ENCODE data around the gene RPAP2.
"Not testable (repeated sequence)": the region's sequence is repeated elsewhere in the genome, so short reads cannot be mapped to it uniquely, and the experiment has no call there.

RPAP2 gene

DNA sequence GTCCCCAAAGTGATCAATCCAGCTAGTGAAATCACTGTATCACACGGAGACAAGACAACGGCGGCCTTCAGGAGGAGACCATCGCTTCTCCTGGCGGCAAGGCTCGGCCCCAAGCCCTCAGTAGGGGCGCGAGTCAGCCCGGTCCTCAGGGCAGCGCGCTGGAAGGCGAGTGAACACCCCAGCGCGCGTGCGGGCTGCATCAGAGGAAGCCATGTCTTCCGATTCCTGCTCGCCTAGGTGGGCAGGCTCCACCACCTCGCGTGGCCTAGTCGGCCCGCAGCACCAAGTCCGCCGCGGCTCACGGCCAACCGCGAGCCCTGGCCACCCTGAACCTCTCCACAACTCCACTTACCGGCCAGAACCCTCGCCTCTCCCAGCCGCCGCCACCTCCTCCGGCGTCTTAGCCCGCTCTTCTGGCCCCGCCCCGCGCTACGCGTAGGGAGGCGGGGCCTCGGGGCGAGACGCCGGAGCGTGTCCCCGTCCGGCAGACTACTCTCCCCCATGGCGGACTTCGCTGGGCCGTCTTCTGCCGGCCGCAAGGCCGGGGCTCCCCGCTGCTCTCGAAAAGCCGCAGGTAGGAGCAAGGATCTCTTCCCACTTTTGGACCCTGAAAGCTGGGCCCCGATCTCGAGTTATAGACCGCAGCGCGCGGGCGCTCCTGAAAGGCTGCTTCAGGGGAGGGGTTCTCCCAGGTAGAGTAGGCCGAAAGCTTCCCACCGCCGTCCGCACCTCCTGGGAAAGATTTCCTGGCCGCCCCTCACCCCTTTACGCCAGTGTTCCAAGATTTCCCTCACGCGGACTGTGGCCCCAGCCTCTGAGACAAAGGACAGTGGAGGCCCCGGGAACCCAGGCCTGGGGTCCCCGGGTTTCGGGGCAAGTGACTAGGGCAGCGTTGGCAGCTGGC lies at the start of gene RPAP2, which contains the start of gene GLMN:
Gene RPAP2, plus strand, starts transcription at position 487 of the 904 bp plus-strand sequence. Its CDS starts 15 bp downstream, at position 502.
Gene GLMN, minus strand, starts transcription at position 415 of the 904 bp plus-strand sequence. CDS start 988 bp downstream, outside the sequence.
- peak; percentile 6 for DNase-seq

DNA sequence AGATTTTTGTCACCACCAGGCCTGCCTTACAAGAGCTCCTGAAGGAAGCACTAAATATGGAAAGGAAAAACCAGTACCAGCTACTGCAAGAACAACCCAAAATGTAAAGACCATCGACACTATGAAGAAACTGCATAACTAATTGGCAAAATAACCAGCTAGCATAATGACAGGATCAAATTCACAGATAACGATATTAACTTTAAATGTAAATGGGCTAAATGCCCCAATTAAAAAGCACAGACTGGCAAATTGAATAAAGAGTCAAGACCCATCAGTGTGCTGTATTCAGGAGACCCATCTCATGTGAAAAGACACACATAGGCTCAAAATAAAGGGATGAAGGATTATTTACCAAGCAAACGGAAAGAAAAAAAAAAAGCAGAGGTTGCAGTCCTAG lies 44.1 kb upstream of the RPAP2 start:
- DNase-seq: not testable (repeated sequence)

DNA sequence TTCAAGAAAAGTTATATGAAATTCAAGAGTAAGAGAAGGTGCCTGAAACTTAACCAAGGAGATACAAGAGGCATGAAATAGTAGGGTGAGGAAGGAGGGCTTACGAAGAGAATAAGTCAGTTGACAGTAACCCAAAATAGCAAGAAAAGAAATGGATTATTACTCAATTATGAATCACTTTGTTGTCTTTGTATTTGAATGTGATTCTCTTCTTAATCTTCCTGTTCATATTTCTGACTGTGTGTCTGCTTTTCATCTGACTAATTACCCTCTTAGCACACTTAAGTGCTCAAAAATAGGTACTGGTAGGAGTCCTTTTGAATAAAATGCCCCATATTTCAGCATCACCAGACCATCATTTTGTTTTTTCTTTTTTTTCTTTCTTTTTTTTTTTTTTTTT lies 39.5 kb upstream of the RPAP2 start:
- DNase-seq: no peak

DNA sequence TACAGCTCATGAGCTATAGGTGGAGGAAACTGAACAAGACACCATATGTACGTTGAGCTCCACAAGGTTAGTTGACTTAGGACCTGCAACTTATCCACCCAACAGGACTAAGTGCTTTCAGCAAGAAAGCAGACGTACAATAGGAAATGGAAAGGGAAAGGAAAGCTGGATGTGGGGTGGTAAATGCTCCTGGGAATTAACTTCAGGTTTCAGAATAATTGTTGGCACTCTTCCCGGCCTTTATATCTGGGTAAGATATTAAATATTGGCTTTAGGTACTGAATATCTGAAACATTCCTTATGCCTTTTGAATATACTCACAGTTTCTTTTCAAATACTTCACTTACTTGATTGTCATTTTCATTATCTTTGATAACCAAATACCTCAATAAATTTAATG lies 36.3 kb upstream of the RPAP2 start:
- no peak for DNase-seq

DNA sequence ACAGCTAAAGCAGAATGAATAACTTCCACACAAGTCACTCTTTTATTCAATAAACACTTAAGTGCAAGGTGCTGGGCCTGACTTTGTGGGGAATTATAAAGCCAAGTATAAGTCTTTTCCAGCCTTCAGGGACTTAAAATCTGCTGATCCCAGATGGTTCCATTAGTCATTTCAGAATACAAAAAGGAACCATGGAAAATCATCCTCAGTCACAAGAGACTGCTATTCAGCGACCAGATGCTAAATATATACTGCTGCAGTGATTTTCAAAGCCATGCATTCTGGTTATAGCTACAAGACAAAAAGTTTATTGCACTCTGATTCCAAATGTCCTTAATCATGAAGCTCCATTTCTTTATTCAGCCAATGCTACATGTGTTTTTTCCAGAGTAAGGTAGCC lies 25.8 kb upstream of the RPAP2 start:
- DNase-seq: no peak

DNA sequence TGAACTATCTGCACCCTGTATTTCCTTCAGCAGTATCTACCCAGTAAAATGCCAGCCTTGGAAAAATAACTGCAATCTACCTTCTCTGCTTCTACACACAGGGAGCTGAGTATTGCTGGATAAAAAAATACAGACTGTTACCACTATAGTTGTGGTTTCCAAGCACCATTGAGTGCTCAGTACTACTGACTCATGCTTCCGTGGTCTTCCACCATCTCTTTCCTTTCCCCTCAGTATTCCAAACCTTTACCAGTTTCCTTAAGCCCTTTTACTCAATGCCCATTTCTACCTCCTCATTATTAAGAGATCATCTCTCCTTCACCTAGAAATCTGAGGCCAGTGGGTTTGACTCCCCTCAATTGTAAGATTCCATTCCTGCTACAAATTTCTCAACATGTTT lies 23.9 kb upstream of the RPAP2 start:
- DNase-seq: no peak

DNA sequence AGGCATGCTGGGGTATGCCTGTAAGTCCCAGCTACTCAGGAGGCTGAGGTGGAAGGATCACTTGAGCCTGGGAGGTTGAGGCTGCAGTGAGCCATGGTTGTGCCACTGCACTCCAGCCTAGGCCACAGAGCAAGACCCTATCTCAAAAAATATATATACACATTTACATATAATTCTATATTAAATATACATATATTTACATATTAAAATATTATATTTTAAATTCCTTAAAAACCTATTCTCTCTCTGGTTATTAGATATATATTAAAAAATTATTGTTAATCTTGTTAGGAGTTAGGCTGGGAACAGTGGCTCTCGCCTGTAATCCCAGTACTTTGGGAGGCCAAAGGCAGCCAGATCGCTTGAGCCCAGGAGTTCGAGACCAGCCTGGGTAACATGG lies 22.8 kb upstream of the RPAP2 start:
- DNase-seq: no peak

DNA sequence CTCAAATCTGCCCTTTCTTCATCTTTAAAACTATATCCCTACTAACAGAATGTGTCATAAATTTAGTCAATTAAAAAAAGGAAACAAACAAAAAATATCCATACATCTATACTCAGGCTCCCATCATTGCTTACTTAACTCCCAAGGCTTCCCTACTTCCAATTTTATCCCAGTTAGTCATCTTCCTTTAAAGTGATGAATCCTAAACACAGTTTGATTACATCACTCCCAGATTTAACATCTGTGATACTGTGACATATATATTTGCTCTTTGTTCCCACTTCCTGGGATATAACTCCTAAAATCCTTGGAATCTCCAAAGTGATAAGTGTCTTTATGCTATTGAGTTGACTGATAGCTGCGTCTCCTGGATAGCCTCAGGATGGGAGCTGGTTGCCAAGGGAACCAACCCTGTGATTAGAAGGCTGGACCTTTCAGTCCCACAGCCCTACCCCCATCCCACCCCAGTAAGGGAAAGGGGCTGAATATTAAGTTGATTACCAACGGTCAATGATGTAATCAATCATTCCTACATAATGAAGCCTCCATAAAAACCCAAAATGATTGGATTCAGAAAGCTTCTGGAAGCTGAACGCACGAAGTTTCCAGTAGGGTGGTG lies 21.6 kb upstream of the RPAP2 start:
- no peak for DNase-seq

DNA sequence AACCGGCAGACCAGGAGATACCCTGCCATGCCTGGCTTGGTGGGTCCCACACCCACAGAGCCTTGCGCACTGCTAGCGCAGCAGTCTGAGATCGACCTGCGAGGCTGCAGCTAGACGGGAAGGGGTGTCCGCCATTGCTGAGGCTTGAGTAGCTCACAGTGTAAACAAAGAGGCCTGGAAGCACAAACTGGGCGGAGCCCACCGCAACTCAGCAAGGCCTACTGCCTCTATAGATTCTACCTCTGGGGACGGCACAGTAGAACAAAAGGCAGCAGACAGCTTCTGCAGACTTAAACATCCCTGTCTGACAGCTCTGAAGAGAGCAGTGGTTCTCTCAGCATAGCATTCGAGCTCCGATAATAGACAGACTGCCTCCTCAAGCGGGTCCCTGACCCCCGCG lies 19.1 kb upstream of the RPAP2 start:
- DNase-seq: not testable (repeated sequence)

DNA sequence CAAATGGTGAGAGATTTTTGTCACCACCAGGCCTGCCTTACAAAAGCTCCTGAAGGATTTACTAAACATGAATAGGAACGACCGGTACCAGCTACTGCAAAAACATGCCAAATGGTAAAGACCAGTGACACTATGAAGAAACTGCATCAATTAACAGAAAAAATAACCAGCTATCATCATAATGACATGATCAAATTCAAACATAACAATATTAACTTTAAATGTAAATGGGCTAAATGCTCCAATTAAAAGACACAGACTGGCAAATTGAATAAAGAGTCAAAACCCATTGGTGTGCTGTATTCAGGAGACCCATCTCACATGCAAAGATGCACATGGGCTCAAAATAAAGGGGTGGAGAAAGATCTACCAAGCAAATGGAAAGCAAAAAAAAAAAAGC lies 17.4 kb upstream of the RPAP2 start:
- DNase-seq: not testable (repeated sequence)

DNA sequence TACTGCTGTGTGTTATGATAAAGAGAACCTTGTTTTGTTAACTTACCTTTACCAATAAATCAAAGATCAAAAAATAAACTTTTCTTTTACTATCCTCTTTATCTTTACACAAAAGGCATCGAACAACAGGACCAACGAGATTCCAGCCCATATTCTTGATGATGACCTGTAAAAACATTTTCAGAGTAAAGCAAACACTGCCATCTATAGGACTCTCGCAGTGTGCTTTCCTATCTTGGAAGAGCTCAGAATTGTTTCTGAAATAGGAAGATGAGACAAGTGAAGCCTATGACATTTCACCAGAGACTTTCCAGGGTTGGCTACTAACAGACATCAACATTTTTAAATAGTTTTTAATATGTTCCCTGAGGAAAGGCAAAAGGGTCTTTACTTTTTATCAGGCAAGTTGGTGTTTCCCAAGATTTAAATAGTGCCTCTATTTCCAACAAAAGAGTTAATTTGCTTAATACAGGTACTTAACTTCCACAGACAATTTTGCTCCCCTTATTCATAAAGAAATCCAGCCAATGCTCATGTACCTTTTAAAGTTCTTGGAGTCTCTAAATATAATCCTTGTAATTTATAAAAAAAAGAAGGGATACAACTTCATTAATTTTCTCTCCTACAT lies 7.4 kb upstream of the RPAP2 start:
- DNase-seq: peak; percentile 2

DNA sequence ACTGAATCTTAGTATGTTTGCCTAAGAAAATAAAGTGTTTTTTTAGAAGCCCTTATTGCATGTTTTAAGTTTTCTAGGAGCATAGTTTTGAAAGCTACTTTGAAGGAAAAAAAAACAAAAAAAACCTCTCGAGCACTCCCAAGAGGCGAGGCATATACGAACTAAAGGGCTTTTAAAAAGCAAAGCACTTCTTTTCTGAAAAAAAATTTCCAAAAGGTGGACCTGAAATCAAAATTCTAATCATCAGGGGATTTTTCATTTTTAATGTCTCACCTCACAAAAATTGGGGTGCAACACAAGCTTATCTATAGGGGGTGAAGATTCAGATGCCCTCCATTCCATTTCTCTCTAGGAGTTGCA lies 666 bp upstream of the RPAP2 start:
- DNase-seq: no peak

DNA sequence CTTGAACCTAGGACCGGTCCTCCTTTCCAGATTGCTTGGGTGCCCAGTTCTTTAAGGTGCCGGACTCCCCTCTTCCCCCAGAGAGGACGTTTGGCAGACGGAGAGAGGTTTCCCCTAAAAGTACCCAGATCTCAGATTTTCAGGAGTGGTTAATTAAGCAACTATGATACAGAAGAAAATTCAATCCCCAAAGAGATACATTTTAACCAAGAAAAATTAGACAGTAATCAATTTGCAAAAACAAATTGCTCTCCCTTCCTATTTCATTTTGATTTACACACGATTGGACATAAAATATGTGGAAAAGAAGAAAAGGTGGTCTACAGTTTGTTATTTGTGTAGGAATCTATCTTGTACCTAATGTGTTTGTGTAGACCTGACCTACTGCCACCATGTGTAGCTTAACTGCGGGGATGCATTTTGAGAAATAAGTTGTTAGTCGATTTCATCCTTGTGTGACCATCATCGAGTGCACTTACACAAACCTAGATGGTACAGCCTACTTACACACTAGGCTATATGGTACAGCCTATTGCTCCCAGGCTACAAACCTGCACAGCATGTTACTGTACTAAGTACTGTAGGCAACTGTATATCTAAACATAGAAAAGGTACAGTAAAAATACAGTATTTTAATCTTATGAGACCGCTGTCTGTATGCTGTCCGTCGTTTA lies 755 bp downstream of the RPAP2 start:
- DNase-seq: no peak

DNA sequence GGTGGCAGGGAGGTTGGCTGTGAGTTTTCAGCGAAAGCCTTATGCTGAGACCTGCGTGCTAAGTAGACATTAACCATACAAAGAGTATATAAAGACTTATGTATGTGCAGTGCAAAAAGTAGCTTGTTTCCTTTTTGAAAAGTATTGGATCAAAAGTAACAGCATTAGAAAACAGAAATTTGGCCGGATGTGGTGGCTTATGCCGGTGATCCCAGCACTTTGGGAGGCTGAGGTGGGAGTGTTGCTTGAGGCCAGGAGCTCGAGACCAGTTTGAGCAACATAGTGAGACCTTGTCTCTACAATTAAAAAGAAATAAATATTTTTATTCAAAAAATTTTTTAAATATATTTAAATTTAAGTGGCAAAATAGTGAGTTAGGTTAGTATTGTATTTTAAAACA lies 2.2 kb downstream of the RPAP2 start:
- DNase-seq: no peak

DNA sequence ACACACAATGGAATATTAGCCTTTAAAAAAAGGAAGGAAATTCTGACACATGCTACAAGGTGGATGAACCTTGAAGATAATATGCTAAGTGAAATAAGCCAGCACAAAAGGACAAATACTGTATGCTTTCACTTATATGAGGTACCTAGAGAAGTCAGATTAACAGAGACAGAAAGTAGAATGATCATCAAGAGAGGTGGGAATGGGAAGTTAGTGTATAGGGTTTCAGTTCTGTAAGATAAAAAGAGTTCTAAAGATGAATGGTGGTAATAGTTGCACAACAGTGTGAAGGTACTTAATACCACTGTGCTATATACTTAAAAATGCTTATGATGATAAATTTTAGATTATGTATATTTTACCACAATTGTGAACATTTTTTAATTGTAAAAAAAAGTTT lies 7.2 kb downstream of the RPAP2 start:
- DNase-seq: no peak

DNA sequence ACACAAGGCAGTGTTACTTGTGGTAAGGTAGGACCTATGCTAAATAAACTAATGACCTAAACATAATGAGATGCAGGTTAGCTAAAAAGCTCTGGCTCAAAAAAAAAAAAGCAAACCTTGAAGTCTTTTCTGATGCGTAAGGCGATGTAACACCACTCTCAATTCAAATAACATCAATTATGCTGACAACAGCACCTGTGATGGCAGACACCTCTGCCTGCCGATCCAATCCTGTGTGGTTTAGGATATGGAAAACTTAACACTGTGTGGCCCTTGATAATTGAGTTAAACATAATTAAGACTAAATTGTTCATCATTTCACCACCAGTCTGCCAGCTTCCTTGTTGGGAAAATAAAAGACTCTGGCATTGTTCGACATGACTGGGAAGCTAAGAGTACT lies 9.1 kb downstream of the RPAP2 start:
- no peak for DNase-seq

DNA sequence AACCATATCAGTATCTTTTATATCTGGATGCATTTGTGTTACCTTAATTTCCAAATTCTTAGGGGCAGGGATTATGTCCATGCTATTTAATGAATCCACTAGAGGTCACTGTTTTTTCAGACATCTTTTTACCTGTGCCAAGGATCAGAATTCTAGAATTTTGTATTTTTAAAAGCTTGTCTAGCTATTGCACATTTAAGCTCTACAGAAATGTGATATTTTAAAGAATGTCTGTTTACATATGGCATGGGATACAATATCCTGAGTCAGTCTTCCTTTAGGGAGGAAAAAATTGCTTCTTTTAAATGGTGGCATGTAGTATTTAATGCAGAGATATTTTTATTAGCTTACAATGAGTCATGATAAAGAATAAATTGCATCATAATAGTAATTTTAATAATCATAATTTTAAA lies 11.3 kb downstream of the RPAP2 start:
- peak; percentile 21 for DNase-seq

DNA sequence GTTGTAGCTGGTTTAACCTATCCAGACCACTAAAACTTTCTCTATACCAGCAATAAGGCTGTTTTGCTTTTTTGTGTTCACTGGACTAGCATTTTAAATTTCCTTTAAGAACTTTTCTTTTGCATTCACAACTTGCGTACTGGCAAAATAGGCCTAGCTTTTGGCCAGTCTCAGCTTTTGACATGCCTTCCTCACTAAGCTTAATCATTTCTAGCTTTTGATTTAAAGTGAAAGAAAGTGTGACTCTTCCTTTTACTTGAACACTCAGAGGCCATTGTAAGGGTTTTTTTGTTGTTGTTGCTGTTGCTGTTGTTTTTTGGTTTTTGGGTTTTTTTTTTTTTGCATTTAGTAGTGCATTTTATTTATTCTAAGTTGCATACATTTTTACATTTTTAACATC lies 15.2 kb downstream of the RPAP2 start:
- DNase-seq: no peak

DNA sequence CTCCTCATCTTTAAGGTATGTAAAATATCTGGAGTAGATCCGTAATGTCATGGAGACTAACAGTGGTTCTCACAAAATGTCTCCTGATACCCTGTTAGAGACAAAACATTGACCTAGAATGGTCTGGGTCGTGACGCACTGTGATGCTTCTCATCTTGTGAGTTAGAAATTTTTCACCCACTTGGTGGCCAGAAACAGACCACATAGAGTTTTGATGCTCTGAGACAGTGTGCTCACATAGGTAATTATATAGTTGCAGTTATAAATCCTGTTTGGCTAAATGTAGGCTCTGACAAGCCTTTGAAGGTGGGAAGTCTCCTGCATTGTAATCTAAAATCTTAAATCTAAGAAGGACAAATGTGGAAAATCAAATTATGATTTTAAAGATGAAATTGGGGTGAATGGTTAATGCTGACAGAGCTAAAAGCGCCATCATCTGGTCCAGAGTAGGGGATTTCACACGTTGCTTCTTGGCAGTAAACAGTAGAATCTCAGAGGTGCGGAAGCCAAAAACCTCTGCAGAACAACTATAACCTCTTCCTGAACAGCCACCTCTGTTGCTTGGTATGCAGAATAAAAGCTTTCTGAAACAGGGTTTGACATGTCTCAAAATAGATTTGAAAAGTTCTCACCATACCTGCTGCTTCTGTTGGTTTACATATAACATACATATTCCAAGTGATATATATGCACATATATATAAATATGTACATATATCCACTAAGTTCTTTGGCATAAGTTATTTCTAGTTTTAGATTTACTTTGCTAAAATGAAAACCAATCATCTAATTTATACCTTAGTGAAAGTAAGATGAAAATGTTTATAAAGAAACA lies 17.1 kb downstream of the RPAP2 start:
- no peak for DNase-seq

DNA sequence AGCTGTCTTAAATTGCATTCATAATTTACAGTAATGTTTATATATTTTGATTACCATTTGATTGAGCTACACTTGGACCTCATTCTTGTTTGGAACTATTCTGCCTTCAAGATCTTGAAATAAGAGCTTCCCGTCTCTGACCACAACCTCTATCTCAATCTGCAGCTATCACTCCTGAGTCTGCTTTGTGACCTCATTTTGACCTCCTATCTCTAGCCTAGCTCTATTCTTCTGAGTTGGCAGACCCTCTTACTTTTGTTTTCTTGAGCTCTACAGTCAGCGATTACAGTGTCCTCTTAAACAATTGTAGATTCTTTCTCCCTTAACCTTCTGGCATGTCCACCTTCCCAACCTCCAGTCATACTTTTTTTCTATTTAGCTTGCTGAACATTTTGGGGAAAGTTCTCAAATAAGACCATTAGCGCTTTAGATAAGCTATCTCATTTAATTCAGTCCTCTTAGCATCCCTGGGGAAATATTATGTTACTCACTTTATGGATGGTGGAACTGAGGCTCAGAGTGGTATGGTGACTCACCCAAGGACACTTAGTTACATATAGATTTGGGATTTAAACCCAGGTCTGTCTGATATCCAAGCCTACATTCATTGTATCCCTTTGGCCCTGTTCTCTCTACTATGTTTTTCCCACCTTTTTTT lies 19.1 kb downstream of the RPAP2 start:
- DNase-seq: no peak
